Activated CD4-positive, alpha-beta T cell treated with anti-CD3 and anti-CD28 coated beads, Interleukin-2, amount 10 ng/mL, durations not matched to agents 24 days and 14 days (primary cell): ENCODE results near the gene MYH7. TPM values are rescaled to one million over a fixed set of nuclear protein-coding genes. Genes with fewer than 3 reads are reported as not detected.
"Not testable (repeated sequence)": the region's sequence is repeated elsewhere in the genome, so short reads cannot be mapped to it uniquely, and the experiment has no call there.

Experiments
- DNase-seq: peaks from one replicate; pipeline ENCODE4 v3.0.0; 2022
- H3K27ac Mint-ChIP-seq: one replicate; pipeline ENCODE4 v1.8.0; 2022; ENCODE audit warnings: mild to moderate bottlenecking, mixed read lengths
- H3K27me3 Mint-ChIP-seq: one replicate; pipeline ENCODE4 v1.8.0; 2022; ENCODE audit warnings: mixed read lengths
- H3K36me3 Mint-ChIP-seq: one replicate; pipeline ENCODE4 v1.8.0; 2022; ENCODE audit warnings: low read depth, mild to moderate bottlenecking, mixed read lengths
- H3K4me1 Mint-ChIP-seq: one replicate; pipeline ENCODE4 v1.8.0; 2021; ENCODE audit warnings: mixed read lengths
- H3K4me3 Mint-ChIP-seq: one replicate; pipeline ENCODE4 v1.8.0; 2022; ENCODE audit warnings: mild to moderate bottlenecking, moderate library complexity, mixed read lengths
- H3K9me3 Mint-ChIP-seq: one replicate; pipeline ENCODE4 v1.8.0; 2021; ENCODE audit warnings: mixed read lengths
- intact Hi-C: fragments of 100-400 bp; cut with micrococcal nuclease; formaldehyde crosslinking; loops from one replicate; pipeline ENCODE4 v1.15.1; 2023
- total RNA-seq: library from RNA; stranded (reverse); gene quantifications from 2 replicates; pipeline ENCODE4 v1.2.3, GENCODE V29; 2022

Gene MYH7
- total RNA-seq, 1 donor from 2014 or later: not detected

GRCh38 chr14:23430016-23430722 lies 5.3 kb downstream of the MYH7 start:
- peaks cover 6% of the 10 kb centered on the region for H3K27me3 Mint-ChIP-seq
- H3K36me3 Mint-ChIP-seq: no peaks in the 10 kb centered on the region
- H3K4me1 Mint-ChIP-seq: no peaks in the 10 kb centered on the region
- no peaks in the 10 kb centered on the region for H3K9me3 Mint-ChIP-seq
- no peak overlapping the region for H3K4me3 Mint-ChIP-seq
- no peak for DNase-seq
- H3K27ac Mint-ChIP-seq: no peak overlapping the region
- intact Hi-C loops: no loop called here

DNA sequence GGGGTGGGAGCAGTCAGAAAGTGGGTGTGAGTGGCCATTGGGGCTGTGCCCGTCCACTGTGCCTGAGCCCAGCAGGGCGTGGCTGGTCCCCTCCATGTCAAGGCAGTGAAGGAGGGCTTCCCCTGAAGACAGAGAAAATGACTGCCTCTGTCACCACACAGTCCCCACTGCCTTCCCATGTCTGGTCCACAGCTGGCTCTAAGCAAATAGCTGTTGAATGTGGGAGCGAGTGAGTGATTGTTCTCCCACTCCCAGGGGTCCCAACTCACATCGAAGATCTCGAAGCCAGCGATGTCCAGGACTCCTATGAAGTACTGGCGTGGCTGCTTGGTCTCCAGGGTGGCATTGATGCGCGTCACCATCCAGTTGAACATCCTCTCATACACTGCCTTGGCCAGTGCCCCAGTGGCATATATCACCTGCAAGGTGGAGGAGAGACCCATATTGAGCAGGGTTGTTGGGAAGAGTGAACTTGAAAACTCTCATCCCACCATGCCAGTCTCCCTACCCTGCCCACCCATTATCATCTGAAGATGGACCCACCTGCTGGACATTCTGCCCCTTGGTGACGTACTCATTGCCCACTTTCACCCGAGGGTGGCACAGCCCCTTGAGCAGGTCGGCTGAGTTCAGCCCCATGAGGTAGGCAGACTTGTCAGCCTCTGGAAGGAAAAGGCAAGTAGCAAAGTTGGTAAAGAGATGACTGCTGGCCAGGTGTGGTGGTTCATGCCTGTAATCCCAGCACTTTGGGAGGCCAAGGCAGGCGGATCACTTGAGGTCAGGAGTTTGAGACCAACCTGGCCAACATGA lies 6.6 kb downstream of the MYH7 start:
- no peaks in the 10 kb centered on the region for H3K9me3 Mint-ChIP-seq
- no peak for DNase-seq
- no peak overlapping the region for H3K4me3 Mint-ChIP-seq
- peaks cover 6% of the 10 kb centered on the region for H3K27me3 Mint-ChIP-seq
- H3K4me1 Mint-ChIP-seq: no peaks in the 10 kb centered on the region
- no peaks in the 10 kb centered on the region for H3K36me3 Mint-ChIP-seq
- intact Hi-C loops: no loop called here
- H3K27ac Mint-ChIP-seq: no peak overlapping the region

DNA sequence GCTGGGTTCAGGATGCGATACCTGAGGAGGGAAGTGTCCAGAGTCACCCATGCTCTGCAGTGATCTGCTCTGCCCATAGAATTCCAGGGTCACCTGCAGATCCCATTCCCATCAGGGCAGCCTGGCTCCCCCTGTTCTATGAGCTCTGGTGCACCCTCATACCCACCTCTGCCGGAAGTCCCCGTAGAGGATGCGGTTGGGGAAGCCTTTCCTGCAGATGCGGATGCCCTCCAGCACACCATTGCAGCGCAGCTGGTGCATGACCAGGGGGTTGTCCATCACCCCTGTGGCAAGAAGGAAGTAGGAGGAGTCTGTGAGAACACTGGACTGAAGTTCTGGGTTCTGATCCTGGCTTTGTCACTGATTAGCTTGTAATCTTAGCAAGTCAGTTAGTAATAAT lies 9.7 kb downstream of the MYH7 start:
- DNase-seq, H3K27ac Mint-ChIP-seq, intact Hi-C loops, H3K36me3 Mint-ChIP-seq, H3K9me3 Mint-ChIP-seq, H3K27me3 Mint-ChIP-seq, H3K4me3 Mint-ChIP-seq: not testable (repeated sequence)
- peaks cover 12% of the 10 kb centered on the region for H3K4me1 Mint-ChIP-seq

DNA sequence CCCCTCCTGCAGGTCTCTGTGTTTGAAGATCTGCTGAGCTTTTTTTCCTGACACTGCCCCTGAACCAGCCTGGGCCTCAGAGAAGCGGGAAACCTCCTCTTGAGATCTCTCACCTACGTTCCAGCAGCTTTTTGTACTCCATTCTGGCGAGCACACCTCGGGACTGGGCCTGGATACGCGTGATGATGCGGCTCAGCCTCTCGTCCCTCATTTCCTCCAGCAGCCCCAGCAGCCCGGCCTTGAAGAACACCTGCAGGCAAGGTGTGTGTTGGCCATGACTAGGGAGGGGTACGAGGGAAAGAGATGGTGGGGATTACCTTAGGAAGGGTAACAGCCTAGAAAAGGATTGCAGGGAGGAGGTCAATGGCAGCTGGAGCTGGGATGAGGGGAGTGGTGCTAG lies 10.3 kb downstream of the MYH7 start:
- Mint-ChIP-seq H3K27ac (no peak overlapping the region), H3K9me3 (no peaks in the 10 kb centered on the region), H3K27me3 (no peaks in the 10 kb centered on the region), H3K36me3 (no peaks in the 10 kb centered on the region), H3K4me1 (peaks cover 15% of the 10 kb centered on the region), H3K4me3 (no peak overlapping the region)
- DNase-seq: no peak
- intact Hi-C loops: no loop called here

DNA sequence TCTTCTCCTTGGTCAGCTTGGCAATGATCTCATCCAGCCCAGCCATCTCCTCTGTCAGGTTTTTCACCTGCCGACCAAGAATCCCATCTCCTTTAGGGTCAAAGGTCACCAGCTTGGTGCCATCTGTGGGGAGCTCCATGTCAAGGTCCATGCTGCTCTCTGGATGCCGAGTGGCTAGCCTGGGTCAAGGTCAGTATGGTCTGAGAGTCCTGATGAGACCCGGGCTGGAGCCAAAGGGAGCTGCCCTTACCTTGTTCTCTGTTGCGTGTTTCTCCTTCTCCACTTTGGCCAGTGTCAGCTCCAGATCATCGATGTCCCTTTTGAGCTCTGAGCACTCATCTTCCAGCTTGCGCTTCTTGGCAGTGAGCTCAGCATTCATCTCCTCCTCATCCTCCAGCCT lies 11.8 kb downstream of the MYH7 start:
- H3K27me3 Mint-ChIP-seq: no peaks in the 10 kb centered on the region
- intact Hi-C loops: no loop called here
- no peak overlapping the region for H3K4me3 Mint-ChIP-seq
- DNase-seq: no peak
- H3K9me3 Mint-ChIP-seq: no peaks in the 10 kb centered on the region
- H3K36me3 Mint-ChIP-seq: no peaks in the 10 kb centered on the region
- H3K27ac Mint-ChIP-seq: peak overlapping the region; percentile 11
- peaks cover 17% of the 10 kb centered on the region for H3K4me1 Mint-ChIP-seq

GRCh38 chr14:23421594-23421993 lies 13.9 kb downstream of the MYH7 start:
- peak; percentile 77 for DNase-seq
- intact Hi-C loops: no loop called here
- no peaks in the 10 kb centered on the region for H3K27me3 Mint-ChIP-seq
- H3K4me3 Mint-ChIP-seq: no peak overlapping the region
- H3K27ac Mint-ChIP-seq: peak overlapping the region; percentile 85
- H3K36me3 Mint-ChIP-seq: no peaks in the 10 kb centered on the region
- H3K4me1 Mint-ChIP-seq: peaks cover 17% of the 10 kb centered on the region
- no peaks in the 10 kb centered on the region for H3K9me3 Mint-ChIP-seq

DNA sequence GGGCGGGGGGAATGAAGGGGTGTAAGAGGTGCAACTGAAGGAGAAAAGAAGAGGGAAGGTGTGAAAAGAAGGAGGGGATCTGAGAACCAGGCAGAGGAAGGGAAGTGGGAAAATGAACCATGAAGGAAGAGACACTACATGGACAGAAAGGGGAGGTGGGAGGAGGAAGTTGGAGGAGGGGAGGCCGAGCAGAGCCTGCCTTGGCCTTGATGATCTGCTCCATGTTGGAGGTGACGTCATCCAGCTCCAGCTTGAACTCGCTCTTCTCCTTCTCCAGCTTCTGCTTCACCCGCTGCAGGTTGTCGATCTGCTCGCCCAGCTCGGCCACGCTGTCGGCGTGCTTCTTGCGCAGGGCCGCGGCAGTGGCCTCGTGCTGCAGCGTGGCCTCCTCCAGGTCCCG lies 15.8 kb downstream of the MYH7 start:
- Mint-ChIP-seq H3K27ac (peak overlapping the region; percentile 68), H3K4me1 (peaks cover 17% of the 10 kb centered on the region)
- H3K9me3 Mint-ChIP-seq, intact Hi-C loops, H3K27me3 Mint-ChIP-seq, H3K4me3 Mint-ChIP-seq, DNase-seq, H3K36me3 Mint-ChIP-seq: not testable (repeated sequence)

DNA sequence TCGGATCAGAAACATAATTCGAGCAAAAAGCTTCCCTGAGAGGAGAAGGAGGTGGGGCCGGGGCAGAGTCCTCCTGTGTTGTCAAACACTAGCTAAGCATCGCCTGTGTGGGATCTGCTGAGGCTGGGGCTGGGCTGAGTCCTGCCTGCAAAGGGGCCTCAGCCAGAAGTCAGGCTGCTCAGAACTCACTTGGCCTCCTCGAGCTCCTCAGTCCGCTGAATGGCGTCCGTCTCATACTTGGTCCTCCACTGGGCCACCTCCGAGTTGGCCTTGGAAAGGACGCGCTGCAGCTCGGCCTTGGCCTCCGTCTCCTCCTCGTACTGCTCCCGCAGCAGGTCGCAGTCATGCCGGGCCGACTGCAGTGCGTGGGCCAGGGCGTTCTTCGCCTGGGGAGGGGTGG lies 17.4 kb downstream of the MYH7 start:
- intact Hi-C loops: no loop called here
- peaks cover 17% of the 10 kb centered on the region for H3K4me1 Mint-ChIP-seq
- DNase-seq: no peak
- H3K27ac Mint-ChIP-seq: no peak overlapping the region
- H3K9me3 Mint-ChIP-seq: no peaks in the 10 kb centered on the region
- no peak overlapping the region for H3K4me3 Mint-ChIP-seq
- H3K36me3 Mint-ChIP-seq: no peaks in the 10 kb centered on the region
- H3K27me3 Mint-ChIP-seq: no peaks in the 10 kb centered on the region

- intact Hi-C loops, H3K27me3 Mint-ChIP-seq, DNase-seq, H3K27ac Mint-ChIP-seq, H3K36me3 Mint-ChIP-seq, H3K4me3 Mint-ChIP-seq, H3K9me3 Mint-ChIP-seq: not testable (repeated sequence)
- peaks cover 17% of the 10 kb centered on the region for H3K4me1 Mint-ChIP-seq
Observed at GRCh38 chr14:23417269-23417668, 18.2 kb downstream of the MYH7 start.

DNA sequence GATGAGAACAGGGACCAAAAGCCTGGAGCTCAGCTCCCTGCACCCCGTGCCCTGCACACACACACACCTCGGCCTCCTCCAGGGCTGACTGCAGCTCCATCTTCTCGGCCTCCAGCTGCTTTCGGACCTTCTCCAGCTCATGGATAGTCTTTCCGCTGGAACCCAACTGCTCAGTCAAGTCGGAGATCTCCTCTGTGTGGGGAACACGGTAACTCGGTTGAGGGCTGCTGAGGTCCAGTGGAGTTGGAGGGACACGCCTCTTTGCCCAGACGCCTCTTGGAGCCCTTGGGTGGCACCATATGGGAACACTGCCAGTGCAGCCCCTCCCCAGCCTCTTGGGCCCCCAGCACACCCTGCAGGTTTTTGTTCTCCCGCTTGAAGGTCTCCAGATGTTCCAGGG lies 18.7 kb downstream of the MYH7 start:
- Mint-ChIP-seq H3K4me1 (peaks cover 13% of the 10 kb centered on the region), H3K27ac (no peak overlapping the region), H3K9me3 (no peaks in the 10 kb centered on the region), H3K4me3 (no peak overlapping the region), H3K36me3 (no peaks in the 10 kb centered on the region), H3K27me3 (no peaks in the 10 kb centered on the region)
- no peak for DNase-seq
- intact Hi-C loops: no loop called here

GRCh38 chr14:23415821-23416778 lies 19.4 kb downstream of the MYH7 start:
- no peak overlapping the region for H3K4me3 Mint-ChIP-seq
- intact Hi-C loops: no loop called here
- H3K27me3 Mint-ChIP-seq: no peaks in the 10 kb centered on the region
- no peak overlapping the region for H3K27ac Mint-ChIP-seq
- H3K36me3 Mint-ChIP-seq: no peaks in the 10 kb centered on the region
- no peak for DNase-seq
- peaks cover 7% of the 10 kb centered on the region for H3K4me1 Mint-ChIP-seq
- H3K9me3 Mint-ChIP-seq: no peaks in the 10 kb centered on the region

DNA sequence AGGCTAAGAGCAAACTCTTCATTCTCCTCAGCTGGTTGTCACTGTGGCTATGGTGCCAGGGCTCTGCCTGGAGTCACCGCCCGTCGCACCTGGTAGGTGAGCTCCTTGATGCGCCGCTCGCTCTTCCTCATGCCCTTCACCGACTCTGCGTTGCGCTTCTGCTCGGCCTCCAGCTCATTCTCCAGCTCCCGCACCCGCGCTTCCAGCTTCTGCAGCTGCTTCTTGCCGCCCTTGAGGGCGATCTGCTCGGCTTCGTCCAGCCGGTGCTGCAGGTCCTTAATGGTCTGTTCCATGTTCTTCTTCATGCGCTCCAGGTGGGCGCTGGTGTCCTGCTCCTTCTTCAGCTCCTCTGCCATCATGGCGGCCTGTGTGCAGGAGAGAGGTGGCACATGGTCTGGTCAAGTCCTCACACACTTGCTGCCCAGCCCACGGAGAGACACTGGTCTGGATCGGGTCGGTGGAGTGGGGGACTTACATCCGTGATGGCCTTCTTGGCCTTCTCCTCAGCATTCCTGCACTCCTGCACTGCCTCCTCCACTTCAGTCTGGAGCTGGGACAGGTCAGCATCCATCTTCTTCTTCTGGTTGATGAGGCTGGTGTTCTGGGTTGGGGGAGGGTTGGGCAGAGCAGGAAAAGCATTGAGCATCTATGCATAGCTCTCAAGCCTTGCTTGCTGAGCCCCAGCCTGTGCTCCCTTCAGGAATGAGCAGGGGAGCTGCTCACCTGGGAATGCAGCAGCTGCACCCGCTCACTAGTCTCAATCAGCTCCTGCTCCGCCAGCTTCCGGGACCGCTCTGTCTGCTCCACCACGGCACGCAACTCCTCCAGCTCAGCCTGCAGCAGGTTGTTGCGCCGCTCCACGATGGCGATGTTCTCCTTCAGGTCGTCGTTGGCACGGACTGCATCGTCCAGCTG lies 20.3 kb downstream of the MYH7 start:
- Mint-ChIP-seq H3K9me3 (no peaks in the 10 kb centered on the region), H3K27me3 (no peaks in the 10 kb centered on the region), H3K4me1 (peaks cover 2% of the 10 kb centered on the region)

DNA sequence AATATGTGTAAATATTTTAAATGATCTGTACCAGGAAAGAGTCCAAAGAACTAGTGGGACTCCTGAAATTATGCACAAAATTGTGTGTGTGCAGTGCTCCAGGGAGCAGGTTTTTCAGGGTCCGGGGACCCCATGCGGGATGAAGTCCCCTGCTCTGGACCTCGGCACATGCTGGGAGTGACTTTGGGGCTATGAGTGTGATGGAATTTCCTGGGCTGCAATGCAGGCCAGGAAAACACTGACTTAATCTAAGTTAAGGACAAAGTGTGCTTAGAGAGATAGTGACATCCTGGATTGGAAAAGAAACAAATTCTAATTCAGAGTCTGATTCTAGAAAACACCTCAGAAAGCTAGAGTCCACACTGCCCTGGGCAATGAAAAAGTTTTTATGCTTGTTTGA lies 21.2 kb downstream of the MYH7 start:
- intact Hi-C loops: no loop called here
- Mint-ChIP-seq H3K27ac (no peak overlapping the region), H3K9me3 (no peaks in the 10 kb centered on the region), H3K4me1 (no peaks in the 10 kb centered on the region), H3K36me3 (no peaks in the 10 kb centered on the region), H3K27me3 (no peaks in the 10 kb centered on the region), H3K4me3 (no peak overlapping the region)
- DNase-seq: no peak

More for the DNA sequence above, 20.3 kb downstream of the MYH7 start:
- intact Hi-C loops: no loop called here
- Mint-ChIP-seq H3K36me3 (no peaks in the 10 kb centered on the region), H3K4me3 (no peak overlapping the region), H3K27ac (no peak overlapping the region)
- DNase-seq: no peak
